Measurements from ENCODE around the gene LRRC58.
"Not testable (repeated sequence)": the region's sequence is repeated elsewhere in the genome, so short reads cannot be mapped to it uniquely, and the experiment has no call there.

The LRRC58 gene

DNA sequence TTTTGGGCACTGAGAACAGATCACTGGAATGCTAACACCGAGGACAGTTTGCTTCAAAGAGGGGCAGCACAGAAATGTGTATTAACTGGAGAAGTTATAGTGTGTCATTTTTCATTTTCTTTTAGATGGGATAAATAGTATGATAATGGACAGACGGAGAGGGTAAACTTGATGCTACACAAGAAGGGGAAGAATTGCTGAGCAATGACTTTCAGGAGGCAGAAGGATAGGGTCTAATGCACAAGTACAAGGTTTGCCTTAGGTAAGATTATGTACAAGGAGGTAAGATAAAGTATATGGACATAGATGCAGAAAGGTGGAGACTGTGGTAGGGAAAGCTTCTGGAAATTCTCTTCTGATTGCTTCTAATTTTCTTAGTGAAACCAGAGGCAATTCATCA lies 32.3 kb upstream of the LRRC58 start:
- TF ChIP-seq, protein P1, sequence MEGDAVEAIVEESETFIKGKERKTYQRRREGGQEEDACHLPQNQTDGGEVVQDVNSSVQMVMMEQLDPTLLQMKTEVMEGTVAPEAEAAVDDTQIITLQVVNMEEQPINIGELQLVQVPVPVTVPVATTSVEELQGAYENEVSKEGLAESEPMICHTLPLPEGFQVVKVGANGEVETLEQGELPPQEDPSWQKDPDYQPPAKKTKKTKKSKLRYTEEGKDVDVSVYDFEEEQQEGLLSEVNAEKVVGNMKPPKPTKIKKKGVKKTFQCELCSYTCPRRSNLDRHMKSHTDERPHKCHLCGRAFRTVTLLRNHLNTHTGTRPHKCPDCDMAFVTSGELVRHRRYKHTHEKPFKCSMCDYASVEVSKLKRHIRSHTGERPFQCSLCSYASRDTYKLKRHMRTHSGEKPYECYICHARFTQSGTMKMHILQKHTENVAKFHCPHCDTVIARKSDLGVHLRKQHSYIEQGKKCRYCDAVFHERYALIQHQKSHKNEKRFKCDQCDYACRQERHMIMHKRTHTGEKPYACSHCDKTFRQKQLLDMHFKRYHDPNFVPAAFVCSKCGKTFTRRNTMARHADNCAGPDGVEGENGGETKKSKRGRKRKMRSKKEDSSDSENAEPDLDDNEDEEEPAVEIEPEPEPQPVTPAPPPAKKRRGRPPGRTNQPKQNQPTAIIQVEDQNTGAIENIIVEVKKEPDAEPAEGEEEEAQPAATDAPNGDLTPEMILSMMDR (IDR thresholded peaks at IDR 0.05; ENCODE audit: insufficient read depth, low read length, missing control alignments) = no peak
- H3K4me3 ChIP-seq (ENCODE audit: low read depth, low read length) = no peak overlapping the region
- no peak for DNase-seq (ENCODE audit: low read depth, low spot score)
- POLR2A ChIA-PET = no interaction called here
- CTCF ChIA-PET = no interaction called here

DNA sequence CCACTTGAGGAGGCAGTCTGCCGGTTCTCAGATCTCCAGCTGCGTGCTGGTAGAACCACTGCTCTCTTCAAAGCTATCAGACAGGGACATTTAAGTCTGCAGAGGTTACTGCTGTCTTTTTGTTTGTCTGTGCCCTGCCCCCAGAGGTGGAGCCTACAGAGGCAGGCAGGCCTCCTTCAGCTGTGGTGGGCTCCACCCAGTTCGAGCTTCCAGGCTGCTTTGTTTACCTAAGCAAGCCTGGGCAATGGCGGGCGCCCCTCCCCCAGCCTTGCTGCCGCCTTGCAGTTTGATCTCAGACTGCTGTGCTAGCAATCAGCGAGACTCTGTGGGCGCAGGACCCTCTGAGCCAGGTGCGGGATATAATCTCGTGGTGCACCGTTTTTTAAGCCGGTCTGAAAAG lies 28.8 kb upstream of the LRRC58 start:
- POLR2A ChIA-PET = interaction anchor here (0.6 kb wide), 1 partner anchor 10 kb away, joined by 4 read pairs; no protein-coding TSS in a partner anchor
- CTCF ChIA-PET = not testable (repeated sequence)

DNA sequence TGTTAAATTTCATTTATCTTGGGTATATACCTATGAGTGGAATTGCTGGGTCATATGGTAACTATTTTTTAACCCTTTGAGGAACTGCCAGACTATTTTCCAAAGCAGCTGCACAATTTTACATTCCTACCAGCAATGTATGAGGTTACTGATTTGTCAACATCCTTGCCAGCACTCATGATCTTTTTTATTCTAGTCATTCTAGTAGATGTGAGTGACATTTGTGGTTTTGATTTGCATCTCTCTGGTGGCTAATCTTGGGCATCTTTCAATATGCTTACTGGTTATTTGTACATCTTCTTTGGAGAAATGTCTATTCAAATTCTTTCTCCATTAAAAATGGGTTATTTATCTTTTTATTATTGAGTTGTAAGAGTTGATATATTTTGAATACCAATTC lies 21.3 kb upstream of the LRRC58 start:
- DNase-seq (ENCODE audit: low read depth, low spot score) = no peak
- POLR2A ChIA-PET = no interaction called here
- CTCF ChIA-PET = no interaction called here
- no peak overlapping the region for H3K4me3 ChIP-seq (ENCODE audit: low read depth, low read length)
- TF ChIP-seq, protein P1 (IDR thresholded peaks at IDR 0.05; ENCODE audit: insufficient read depth, low read length, missing control alignments) = no peak

More for the DNA sequence above, 28.8 kb upstream of the LRRC58 start:
- DNase-seq (ENCODE audit: low read depth, low spot score); H3K4me3 ChIP-seq (ENCODE audit: low read depth, low read length): not testable (repeated sequence)

DNA sequence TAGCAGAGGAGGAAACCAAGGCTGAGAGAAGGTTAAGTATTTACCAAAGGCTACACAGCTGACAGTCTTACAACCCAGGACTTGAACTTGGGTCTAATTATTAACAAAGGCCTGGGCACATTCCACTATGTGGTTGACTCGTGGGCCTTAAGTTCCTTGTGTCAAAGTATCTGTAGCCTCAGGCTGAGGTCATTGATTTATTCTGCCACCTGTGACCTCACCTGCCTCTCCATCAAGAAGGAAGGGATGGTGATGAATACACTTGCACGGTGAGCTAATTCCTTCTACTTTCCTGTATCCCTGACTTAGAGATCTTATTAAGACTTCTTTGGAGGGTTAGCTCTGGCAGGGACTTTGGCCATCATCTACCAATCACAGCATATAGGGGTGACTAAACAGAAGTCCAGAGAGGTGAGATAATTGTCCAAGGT lies 19.9 kb upstream of the LRRC58 start:
- no peak for DNase-seq (ENCODE audit: low read depth, low spot score)
- TF ChIP-seq, protein P1 (IDR thresholded peaks at IDR 0.05; ENCODE audit: insufficient read depth, low read length, missing control alignments) = no peak
- ChIA-PET POLR2A (no interaction called here), CTCF (interaction anchor here (1.1 to 1.3 kb wide), 2 partner anchors 20 to 125 kb away, joined by 5 read pairs; partner anchors contain the start of gene LRRC58)
- no peak overlapping the region for H3K4me3 ChIP-seq (ENCODE audit: low read depth, low read length)

DNA sequence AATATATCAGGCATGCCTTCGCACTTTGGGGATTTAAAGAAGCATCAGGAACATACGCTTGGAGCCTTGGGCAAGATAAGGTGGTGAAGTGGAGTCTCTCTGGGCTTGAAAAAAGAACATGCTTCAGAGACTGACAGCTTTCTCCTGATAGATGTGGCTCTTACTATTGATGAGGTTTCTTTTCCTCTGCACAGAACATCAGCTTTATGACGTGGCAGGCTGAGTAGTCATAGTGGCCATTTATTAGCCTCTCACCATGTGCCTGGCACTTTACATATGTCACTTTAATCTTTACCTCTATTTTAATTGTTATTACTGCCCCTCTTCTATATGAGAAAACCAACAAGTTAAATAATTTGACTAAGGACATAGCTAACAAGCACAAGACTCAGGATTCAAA lies 19.0 kb upstream of the LRRC58 start:
- no peak for DNase-seq (ENCODE audit: low read depth, low spot score)
- TF ChIP-seq, protein P1 (IDR thresholded peaks at IDR 0.05; ENCODE audit: insufficient read depth, low read length, missing control alignments) = no peak
- ChIA-PET POLR2A (no interaction called here), CTCF (interaction anchor here (1.3 kb wide), 1 partner anchor 124 kb away, joined by 5 read pairs; no protein-coding TSS in a partner anchor)
- H3K4me3 ChIP-seq (ENCODE audit: low read depth, low read length) = no peak overlapping the region

DNA sequence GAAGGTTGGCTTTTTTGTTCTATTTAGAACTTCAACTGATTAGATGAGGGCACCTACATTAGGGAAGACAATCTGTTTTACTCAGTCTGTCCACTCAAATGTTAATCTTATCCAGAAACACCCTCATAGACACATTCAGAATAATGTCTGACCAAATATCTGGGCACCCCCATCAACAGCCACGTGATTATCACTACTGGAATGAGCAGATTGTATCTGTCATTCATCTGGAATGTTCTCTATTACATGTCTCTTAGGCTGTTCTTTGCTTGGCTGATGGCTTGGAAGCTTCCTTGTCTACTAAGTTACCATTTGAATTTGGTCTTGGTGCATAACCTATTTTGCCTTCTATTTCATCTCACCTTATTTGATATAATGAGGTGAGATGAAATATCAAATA lies 15.7 kb upstream of the LRRC58 start:
- TF ChIP-seq, protein P1 (IDR thresholded peaks at IDR 0.05; ENCODE audit: insufficient read depth, low read length, missing control alignments) = no peak
- DNase-seq (ENCODE audit: low read depth, low spot score) = no peak
- ChIA-PET POLR2A (interaction anchor here (0.8 kb wide), 1 partner anchor 16 kb away, joined by 4 read pairs; the partner anchor contains the start of gene LRRC58), CTCF (interaction anchor here (0.9 kb wide), 1 partner anchor 52 kb away, joined by 3 read pairs; no protein-coding TSS in a partner anchor)
- H3K4me3 ChIP-seq (ENCODE audit: low read depth, low read length) = no peak overlapping the region

DNA sequence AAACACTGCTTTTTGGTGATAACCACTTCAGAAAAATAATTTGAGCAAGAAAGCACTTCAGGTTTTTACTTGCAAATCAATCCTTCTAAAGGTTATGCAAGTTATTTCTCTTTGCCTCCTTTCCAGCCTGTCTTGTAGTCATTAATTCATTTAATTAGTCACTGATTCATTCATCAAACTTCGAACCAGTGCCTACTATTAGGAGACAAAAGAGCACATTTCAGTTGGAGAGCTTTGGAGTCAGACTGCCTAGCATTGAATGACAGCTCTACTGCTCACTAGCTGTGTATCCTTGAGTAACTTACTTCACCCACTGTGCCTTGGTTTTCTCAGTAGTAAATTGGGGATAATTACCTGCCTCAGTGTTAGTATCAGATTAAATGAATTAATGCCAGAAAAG lies 14.9 kb upstream of the LRRC58 start:
- ChIA-PET POLR2A (interaction anchor here (0.8 kb wide), 1 partner anchor 15 kb away, joined by 4 read pairs; the partner anchor contains the start of gene LRRC58), CTCF (interaction anchor here (0.7 kb wide), 1 partner anchor 93 kb away, joined by 4 read pairs; no protein-coding TSS in a partner anchor)
- TF ChIP-seq, protein P1 (IDR thresholded peaks at IDR 0.05; ENCODE audit: insufficient read depth, low read length, missing control alignments) = no peak
- no peak overlapping the region for H3K4me3 ChIP-seq (ENCODE audit: low read depth, low read length)
- no peak for DNase-seq (ENCODE audit: low read depth, low spot score)

Data from AG04449 (cell line).